Left lung (tissue), 10 donors: Measurements from ENCODE around the gene ULK1. TPM values are rescaled to one million over a fixed set of nuclear protein-coding genes. Genes with fewer than 3 reads are reported as not detected.
"Not testable (repeated sequence)": the region's sequence is repeated elsewhere in the genome, so short reads cannot be mapped to it uniquely, and the experiment has no call there.

Source experiments
- ATAC-seq: fragments of 200-7000 bp; cut with Tn5 transposase; one replicate; pipeline ENCODE4 v1.9.1; 2020; ENCODE audit warnings: moderate library complexity
- DNase-seq, 4 donors: peaks; one replicate each; pipeline ENCODE4 v3.0.0-alpha.2; 2013 to 2020
- H3K27ac ChIP-seq, 2 donors: fragments of 200-600 bp; sonication (generic) in 1 of 2; one replicate each; pipeline versions ENCODE4 v1.5.0 to v1.8.0; 2020 to 2021
- H3K27me3 ChIP-seq, 2 donors: fragments of 200-600 bp; sonication (generic) in 1 of 2; one replicate each; pipeline versions ENCODE4 v1.5.0 to v1.8.0; 2020 to 2021
- H3K36me3 ChIP-seq, 2 donors: fragments of 200-600 bp; sonication (generic) in 1 of 2; one replicate each; pipeline versions ENCODE4 v1.5.0 to v1.8.0; 2020 to 2021
- H3K4me1 ChIP-seq, 2 donors: fragments of 200-600 bp; one replicate each; pipeline ENCODE4 v1.8.0; 2021
- H3K4me3 ChIP-seq, 2 donors: fragments of 200-600 bp; sonication (generic) in 1 of 2; one replicate each; pipeline versions ENCODE4 v1.5.0 to v1.8.0; 2020 to 2021; ENCODE audit warnings: mild to moderate bottlenecking in 1 of 2
- H3K9me3 ChIP-seq, 2 donors: fragments of 200-600 bp; sonication (generic) in 1 of 2; one replicate each; pipeline versions ENCODE4 v1.5.0 to v1.8.0; 2020 to 2021
- CTCF ChIP-seq, 2 donors: fragments of 200-600 bp; sonication (generic) in 1 of 2; IDR thresholded peaks; one replicate each; pipeline versions ENCODE4 v1.5.0 to v1.8.0; 2021; ENCODE audit warnings: antibody characterized with exemption in 2 of 2
- intact Hi-C, 2 donors: fragments of 100-400 bp; cut with DNase I; formaldehyde crosslinking; loops; one replicate each; pipeline versions ENCODE4 v1.11.2 to v1.14.2; 2022
- polyA plus RNA-seq, 6 donors: library from polyadenylated mRNA; unstranded; fragments of 120-200 nt; gene quantifications; one replicate each; pipeline ENCODE4 v1.2.1, GENCODE V29; 2013; ENCODE audit not compliant: insufficient read length in 6 of 6
- total RNA-seq, 2 donors: library from RNA; stranded (reverse); fragmentation: NEBNext Ultra II Directional; extraction: Animal tissue kit (Norgen Biotek cat#: 25700); gene quantifications; one replicate each; pipeline ENCODE4 v1.2.1, GENCODE V29; 2021
- donor health status: DM: no; HTN: yes; CAD: no.
- donor health status: DM: no; HTN: no; CAD: no.

ULK1 gene
- total and polyA plus RNA-seq, 8 donors = 21.6 to 38.7 (median 28.9) TPM

GRCh38 chr12:131944601-131945251 lies 50.3 kb downstream of the ULK1 start:
- Histone ChIP-seq H3K4me1 (peaks cover 0 to 18% of the 10 kb centered on the region in 2 donors), H3K27ac (no peak overlapping the region), H3K9me3 (no peaks in the 10 kb centered on the region), H3K4me3 (no peak overlapping the region), H3K36me3 (peaks cover 0 to 55% of the 10 kb centered on the region in 2 donors), H3K27me3 (no peaks in the 10 kb centered on the region)
- no peak for ATAC-seq
- intact Hi-C loops = no loop called here
- DNase-seq = peak in 1 of 4 donors; percentile 77
- no peak for TF ChIP-seq CTCF (IDR thresholded peaks at IDR 0.05)

DNA sequence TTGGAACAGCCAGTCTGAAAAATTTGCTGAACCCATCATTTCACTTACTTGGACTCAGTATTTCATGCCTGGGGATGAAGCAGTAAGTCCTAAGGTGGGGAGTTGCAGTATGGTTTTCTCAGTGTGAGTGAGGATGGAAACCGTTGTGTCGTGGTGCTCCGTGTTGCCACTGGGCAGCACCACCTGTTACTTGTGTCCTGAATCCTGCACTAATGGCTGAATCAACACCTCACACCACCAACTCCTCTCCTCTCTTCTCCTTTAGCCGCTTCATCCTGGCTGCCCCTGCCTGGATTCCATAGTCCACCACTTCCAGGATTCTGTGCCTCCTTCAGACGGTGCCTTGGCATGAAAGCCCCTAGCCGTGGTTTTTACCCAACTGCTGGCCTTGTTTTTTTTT lies 52.3 kb downstream of the ULK1 start:
- Histone ChIP-seq H3K4me1 (peaks cover 11 to 31% of the 10 kb centered on the region in 2 donors), H3K4me3 (no peak overlapping the region), H3K36me3 (peaks cover 0 to 35% of the 10 kb centered on the region in 2 donors), H3K27ac (no peak overlapping the region), H3K27me3 (no peaks in the 10 kb centered on the region), H3K9me3 (no peaks in the 10 kb centered on the region)
- no peak for TF ChIP-seq CTCF (IDR thresholded peaks at IDR 0.05)
- intact Hi-C loops = no loop called here
- no peak for ATAC-seq
- peak in 1 of 4 donors; percentile 1 for DNase-seq

- ATAC-seq = no peak
- no peak overlapping the region for H3K4me3 ChIP-seq
- peaks cover 11 to 39% of the 10 kb centered on the region in 2 donors for H3K4me1 ChIP-seq
- no peaks in the 10 kb centered on the region for H3K27me3 ChIP-seq
- DNase-seq = peak in 1 of 4 donors; percentile 3
- no peak for TF ChIP-seq CTCF (IDR thresholded peaks at IDR 0.05)
- H3K27ac ChIP-seq = no peak overlapping the region
- peaks cover 0 to 27% of the 10 kb centered on the region in 2 donors for H3K36me3 ChIP-seq
- intact Hi-C loops = no loop called here
- no peaks in the 10 kb centered on the region for H3K9me3 ChIP-seq
Observed at GRCh38 chr12:131947482-131948027, 53.1 kb downstream of the ULK1 start.

GRCh38 chr12:131948166-131948712 lies 53.8 kb downstream of the ULK1 start:
- Histone ChIP-seq H3K9me3 (no peaks in the 10 kb centered on the region), H3K4me1 (peaks cover 11 to 44% of the 10 kb centered on the region in 2 donors), H3K27ac (peak overlapping the region in 1 of 2 donors; percentile 85), H3K36me3 (peaks cover 0 to 20% of the 10 kb centered on the region in 2 donors), H3K4me3 (no peak overlapping the region), H3K27me3 (no peaks in the 10 kb centered on the region)
- ATAC-seq = no peak
- DNase-seq = no peak
- intact Hi-C loops = no loop called here
- TF ChIP-seq CTCF (IDR thresholded peaks at IDR 0.05) = no peak

GRCh38 chr12:131948713-131949430 lies 54.5 kb downstream of the ULK1 start:
- Histone ChIP-seq H3K36me3 (peaks cover 0 to 14% of the 10 kb centered on the region in 2 donors), H3K4me1 (peaks cover 11 to 44% of the 10 kb centered on the region in 2 donors), H3K4me3 (peak overlapping the region; percentile 18 to 99), H3K27ac (peak overlapping the region in 1 of 2 donors; percentile 85)
- H3K27me3 ChIP-seq, ATAC-seq, DNase-seq, H3K9me3 ChIP-seq, intact Hi-C loops: not testable (repeated sequence)
